HCT116 (cell line): ENCODE measurements around the gene CCDC81.
"Not testable (repeated sequence)": the region's sequence is repeated elsewhere in the genome, so short reads cannot be mapped to it uniquely, and the experiment has no call there.

Source experiments
- ATF3 ChIP-seq: IDR thresholded peaks from 2 replicates; pipeline ENCODE4 v1.6.1; 2012
- CBX3 ChIP-seq: IDR thresholded peaks from 2 replicates; pipeline ENCODE4 v1.6.1; 2012; ENCODE audit warnings: low read depth
- CEBPB ChIP-seq: IDR thresholded peaks from 2 replicates; pipeline ENCODE4 v1.6.1; 2012; ENCODE audit warnings: low read depth
- EGR1 ChIP-seq: IDR thresholded peaks from 2 replicates; pipeline ENCODE4 v1.6.1; 2012; ENCODE audit warnings: low read depth
- EZH2 ChIP-seq: fragments of 200-600 bp; sonication (generic); IDR thresholded peaks from 2 replicates; pipeline ENCODE4 v1.6.1; 2017; ENCODE audit warnings: antibody characterized with exemption, mixed run types
- EZH2phosphoT487 ChIP-seq: fragments of 200-600 bp; IDR thresholded peaks from 2 replicates; pipeline ENCODE4 v1.6.1; 2018; ENCODE audit warnings: antibody characterized with exemption, borderline replicate concordance
- FOSL1 ChIP-seq: IDR thresholded peaks from 2 replicates; pipeline ENCODE4 v1.6.1; 2012; ENCODE audit warnings: low read depth
- POLR2A ChIP-seq: IDR thresholded peaks from 2 replicates; pipeline ENCODE4 v1.7.0; 2011; ENCODE audit warnings: borderline replicate concordance; ENCODE audit not compliant: insufficient read depth, insufficient read length; ENCODE audit errors: extremely low read depth
- RAD21 ChIP-seq: IDR thresholded peaks from 2 replicates; pipeline ENCODE4 v1.6.1; 2012; ENCODE audit warnings: low read depth, mild to moderate bottlenecking
- SIN3A ChIP-seq: IDR thresholded peaks from 2 replicates; pipeline ENCODE4 v1.6.1; 2012; ENCODE audit warnings: low read depth
- TCF7L2 ChIP-seq: IDR thresholded peaks from 2 replicates; pipeline ENCODE4 v1.7.0; 2011; ENCODE audit warnings: borderline replicate concordance, inconsistent platforms; ENCODE audit not compliant: insufficient read depth, insufficient read length; ENCODE audit errors: extremely low read depth
- TF ChIP-seq, protein P1 (sequence below), 3 experiments: fragments of 200-600 bp in 1 of 3; sonication (generic) in 1 of 3; IDR thresholded peaks in 2 of 3; conservative IDR thresholded peaks in 1 of 3; 2 replicates each; pipeline ENCODE4 v1.5.1; 2012 to 2017; ENCODE audit warnings: low read depth in 2 of 3, low read length in 2 of 3, antibody characterized with exemption in 1 of 3, borderline replicate concordance in 1 of 3, control low read depth in 1 of 3, mild to moderate bottlenecking in 1 of 3, mixed read lengths in 1 of 3, mixed run types in 1 of 3, moderate library complexity in 1 of 3; ENCODE audit not compliant: insufficient read depth in 1 of 3

GRCh38 chr11:86357412-86357811 lies 17.3 kb upstream of the CCDC81 start:
- not testable (repeated sequence) for TF ChIP-seq FOSL1, TCF7L2, ATF3, POLR2A, RAD21, EGR1, SIN3A, EZH2, EZH2phosphoT487, CBX3, CEBPB
- TF ChIP-seq, protein P1, sequence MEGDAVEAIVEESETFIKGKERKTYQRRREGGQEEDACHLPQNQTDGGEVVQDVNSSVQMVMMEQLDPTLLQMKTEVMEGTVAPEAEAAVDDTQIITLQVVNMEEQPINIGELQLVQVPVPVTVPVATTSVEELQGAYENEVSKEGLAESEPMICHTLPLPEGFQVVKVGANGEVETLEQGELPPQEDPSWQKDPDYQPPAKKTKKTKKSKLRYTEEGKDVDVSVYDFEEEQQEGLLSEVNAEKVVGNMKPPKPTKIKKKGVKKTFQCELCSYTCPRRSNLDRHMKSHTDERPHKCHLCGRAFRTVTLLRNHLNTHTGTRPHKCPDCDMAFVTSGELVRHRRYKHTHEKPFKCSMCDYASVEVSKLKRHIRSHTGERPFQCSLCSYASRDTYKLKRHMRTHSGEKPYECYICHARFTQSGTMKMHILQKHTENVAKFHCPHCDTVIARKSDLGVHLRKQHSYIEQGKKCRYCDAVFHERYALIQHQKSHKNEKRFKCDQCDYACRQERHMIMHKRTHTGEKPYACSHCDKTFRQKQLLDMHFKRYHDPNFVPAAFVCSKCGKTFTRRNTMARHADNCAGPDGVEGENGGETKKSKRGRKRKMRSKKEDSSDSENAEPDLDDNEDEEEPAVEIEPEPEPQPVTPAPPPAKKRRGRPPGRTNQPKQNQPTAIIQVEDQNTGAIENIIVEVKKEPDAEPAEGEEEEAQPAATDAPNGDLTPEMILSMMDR (IDR thresholded peaks at IDR 0.05 in 2 of 3, conservative IDR thresholded peaks at IDR 0.05 in 1 of 3; ENCODE audit: borderline replicate concordance in 1 of 3, insufficient read depth in 1 of 3, low read depth in 2 of 3, low read length in 2 of 3) = not testable (repeated sequence)
